ENCODE results near the gene ZDHHC14. TPM values are rescaled to one million over a fixed set of nuclear protein-coding genes. Genes with fewer than 3 reads are reported as not detected.
"Not testable (repeated sequence)": the region's sequence is repeated elsewhere in the genome, so short reads cannot be mapped to it uniquely, and the experiment has no call there.

The ZDHHC14 gene
- total RNA-seq, result 1.1 TPM in 2 replicates
- polyA plus RNA-seq (2012), result 2.0 TPM

- DNase-seq (ENCODE audit: low read depth), result peak; percentile 87
These were observed at the start of gene ZDHHC14 for GRCh38 chr6:157380779-157381561. TSS of gene ZDHHC14 (plus strand) at chr6:157381190.

GRCh38 chr6:157332813-157333212, 48.2 kb upstream of the ZDHHC14 start:
- no peak for DNase-seq (ENCODE audit: low read depth)

GRCh38 chr6:157333537-157333936, 47.5 kb upstream of the ZDHHC14 start:
- no peak for DNase-seq (ENCODE audit: low read depth)

DNA sequence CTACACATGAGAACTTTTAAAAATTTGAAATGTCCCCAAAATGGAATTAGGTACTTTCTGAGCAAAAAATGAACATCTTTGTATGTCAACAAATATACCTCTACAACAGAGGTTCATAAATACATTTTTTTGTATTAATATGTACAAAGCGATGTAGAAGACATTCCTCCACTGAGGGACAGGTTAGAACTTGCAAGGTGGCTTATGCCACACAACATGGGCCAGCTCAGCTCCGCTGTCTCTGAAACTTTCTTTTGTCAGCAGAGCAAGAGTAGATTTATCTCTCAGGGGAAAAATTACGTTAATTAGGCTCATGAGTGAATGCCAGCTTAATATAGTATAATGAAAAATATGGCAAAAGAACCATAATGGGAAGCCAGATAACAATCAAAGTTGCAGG, 47.0 kb upstream of the ZDHHC14 start:
- DNase-seq (ENCODE audit: low read depth), result no peak

GRCh38 chr6:157335829-157336228, 45.2 kb upstream of the ZDHHC14 start:
- DNase-seq (ENCODE audit: low read depth), result peak; percentile 72

GRCh38 chr6:157337276-157337675, 43.7 kb upstream of the ZDHHC14 start:
- not testable (repeated sequence) for DNase-seq (ENCODE audit: low read depth)

DNA sequence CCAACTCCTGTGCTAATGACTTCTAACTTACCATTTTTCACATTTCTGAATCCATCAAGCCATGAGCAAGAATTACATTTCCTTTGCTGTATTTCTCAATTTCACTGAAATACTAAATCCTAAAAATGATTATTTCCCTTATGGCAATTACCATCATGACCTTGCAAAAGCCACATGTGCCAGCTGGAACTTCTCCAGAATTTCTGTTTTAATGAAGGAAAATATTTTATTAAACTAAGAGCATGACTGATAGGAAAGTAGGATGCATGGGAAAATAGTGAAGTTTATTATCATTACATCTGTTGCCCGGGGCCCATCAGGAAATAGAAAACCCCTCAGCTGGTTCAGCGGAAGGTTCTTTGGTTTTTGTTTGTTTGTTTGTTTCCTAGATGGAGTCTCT, 43.2 kb upstream of the ZDHHC14 start:
- DNase-seq (ENCODE audit: low read depth), result no peak

GRCh38 chr6:157339432-157339831, 41.6 kb upstream of the ZDHHC14 start:
- DNase-seq (ENCODE audit: low read depth), result no peak

- DNase-seq (ENCODE audit: low read depth), result no peak
These were observed 37.3 kb upstream of the ZDHHC14 start for GRCh38 chr6:157343732-157344131.

- DNase-seq (ENCODE audit: low read depth), result no peak
These were observed 34.6 kb upstream of the ZDHHC14 start for GRCh38 chr6:157346373-157346772.

- no peak for DNase-seq (ENCODE audit: low read depth)
These were observed 22.7 kb upstream of the ZDHHC14 start for GRCh38 chr6:157358287-157358686.

DNA sequence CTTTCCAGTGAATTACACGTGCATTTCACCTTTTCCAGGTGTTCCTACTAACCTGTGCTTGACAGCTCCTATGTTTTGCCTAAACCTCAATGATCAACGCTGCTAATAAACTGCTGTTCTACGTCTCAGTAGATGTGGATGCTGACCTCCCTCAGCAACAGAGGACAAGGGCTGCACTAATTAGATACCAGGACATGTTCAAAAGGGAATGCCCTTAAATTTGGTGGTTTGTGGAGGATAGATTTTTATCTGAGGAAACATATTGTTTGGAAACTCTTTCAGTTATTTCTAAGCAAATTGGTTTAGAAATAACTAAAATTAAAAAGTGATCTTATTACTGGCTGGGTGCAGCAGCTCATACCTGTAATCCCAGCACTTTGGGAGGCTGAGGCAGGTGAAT, 19.1 kb upstream of the ZDHHC14 start:
- no peak for DNase-seq (ENCODE audit: low read depth)

DNA sequence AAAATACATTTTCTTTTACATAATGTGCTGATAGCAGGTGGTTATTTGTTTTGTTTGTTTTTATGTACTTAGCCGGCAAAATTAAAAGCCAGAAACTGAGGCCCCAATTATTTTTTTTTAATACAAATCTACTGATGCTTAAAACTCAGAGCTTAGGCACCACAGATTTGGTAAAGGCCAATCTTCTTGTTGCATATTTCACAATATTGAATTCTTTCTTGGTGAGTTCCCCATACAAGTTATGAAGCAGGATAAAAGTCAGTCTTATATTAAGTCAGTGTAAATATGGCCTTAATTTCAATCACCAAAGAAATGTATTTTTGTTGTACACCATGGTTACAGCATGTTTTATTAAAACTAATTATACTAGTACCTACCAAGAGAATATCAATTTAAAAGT, 16.3 kb upstream of the ZDHHC14 start:
- DNase-seq (ENCODE audit: low read depth), result no peak

DNA sequence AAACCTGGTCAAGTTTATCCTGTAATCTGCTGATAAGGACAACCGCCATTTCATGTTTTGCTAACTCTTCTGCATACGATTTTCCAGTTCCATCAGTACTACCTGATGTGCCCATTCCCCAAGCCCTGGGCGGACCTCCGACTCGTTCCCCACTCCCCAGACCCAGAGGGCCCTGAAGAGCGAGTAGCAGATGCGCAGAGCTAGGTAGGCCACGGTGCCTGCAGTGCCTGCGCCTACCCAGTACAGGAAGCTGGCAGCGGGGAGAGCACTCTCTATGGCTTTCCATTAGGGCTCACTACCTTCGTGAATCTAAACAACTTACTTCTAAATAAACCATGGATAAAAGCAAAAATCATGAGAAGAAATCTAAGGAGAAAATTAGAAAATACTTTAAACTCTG, 14.3 kb upstream of the ZDHHC14 start:
- DNase-seq (ENCODE audit: low read depth), result no peak

- DNase-seq (ENCODE audit: low read depth), result no peak
These were observed 12.5 kb upstream of the ZDHHC14 start for GRCh38 chr6:157368359-157369049.

DNA sequence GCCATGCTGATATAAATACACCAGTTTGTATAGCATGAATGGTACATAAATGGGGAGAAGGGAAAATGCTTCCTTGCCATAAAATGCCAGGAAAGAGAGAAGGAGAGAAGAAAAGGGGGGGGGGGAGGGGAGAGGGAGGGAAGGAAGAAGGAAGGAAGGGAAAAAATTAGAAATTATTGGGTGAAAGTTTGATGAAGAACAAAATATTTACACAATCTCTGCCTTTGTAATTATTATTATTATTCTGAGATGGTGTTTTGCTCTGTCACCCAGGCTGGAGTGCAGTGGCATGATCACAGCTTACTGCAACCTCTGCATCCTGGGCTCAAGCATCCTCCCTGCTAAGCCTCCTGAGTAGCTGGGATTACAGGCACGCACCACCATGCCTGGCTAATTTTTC, 10.2 kb upstream of the ZDHHC14 start:
- DNase-seq (ENCODE audit: low read depth), result no peak

DNA sequence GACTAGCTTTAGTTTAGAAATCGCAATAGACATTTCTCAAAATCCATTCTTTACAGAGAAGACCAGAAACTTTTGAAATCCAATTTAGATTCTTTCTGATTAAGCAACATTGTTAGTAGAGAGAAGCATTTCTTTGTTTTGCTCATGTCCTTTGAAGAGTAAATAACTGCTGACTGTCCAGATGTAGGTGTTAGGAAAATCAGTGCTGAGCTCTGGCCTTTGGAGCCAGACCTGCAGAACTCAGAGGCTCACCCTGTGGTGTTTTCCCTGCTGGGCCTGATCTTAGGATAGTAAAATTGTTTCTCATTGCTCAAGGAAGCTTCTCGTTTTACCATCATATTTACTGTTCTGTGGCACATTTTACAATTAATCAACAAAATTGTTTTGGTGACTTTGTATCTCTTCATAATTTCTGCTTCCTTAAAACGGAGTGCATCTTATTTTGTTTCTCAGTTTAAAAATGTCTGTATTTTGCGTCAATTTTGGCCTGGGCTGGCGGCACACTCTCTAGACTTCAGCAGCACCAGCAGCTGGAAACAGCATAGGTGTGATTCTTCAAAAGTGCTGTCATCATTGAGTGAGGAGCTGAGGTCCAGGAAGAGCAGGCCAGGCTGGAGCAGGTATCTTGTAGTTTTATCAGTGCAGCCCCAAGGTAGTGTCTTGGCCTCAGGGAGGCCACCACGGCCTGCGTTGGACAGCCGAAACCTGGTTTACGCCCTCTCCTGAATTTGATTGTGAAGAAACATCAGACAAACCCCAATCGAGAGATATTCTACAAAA, 8.3 kb upstream of the ZDHHC14 start:
- no peak for DNase-seq (ENCODE audit: low read depth)

GRCh38 chr6:157374889-157375443, 6.0 kb upstream of the ZDHHC14 start:
- no peak for DNase-seq (ENCODE audit: low read depth)

DNA sequence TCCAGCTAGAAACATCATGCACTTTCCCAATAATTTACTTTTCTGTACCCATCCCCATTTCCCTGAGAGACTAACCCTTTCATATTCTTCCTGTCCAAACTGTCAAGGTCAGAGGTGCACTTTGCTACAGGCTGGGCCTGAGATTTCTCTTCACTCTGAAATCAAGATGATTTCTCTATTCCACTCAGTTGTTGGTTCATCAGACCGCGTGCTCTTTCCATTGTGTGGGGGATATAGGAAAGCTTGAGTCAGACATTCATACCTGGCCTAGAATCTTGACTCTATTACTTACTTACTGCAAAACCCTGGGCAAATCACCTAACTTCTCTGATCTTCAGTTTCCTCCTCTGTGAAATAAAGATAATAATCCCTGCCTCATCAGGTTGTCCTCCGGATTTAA, 4.7 kb upstream of the ZDHHC14 start:
- no peak for DNase-seq (ENCODE audit: low read depth)

DNA sequence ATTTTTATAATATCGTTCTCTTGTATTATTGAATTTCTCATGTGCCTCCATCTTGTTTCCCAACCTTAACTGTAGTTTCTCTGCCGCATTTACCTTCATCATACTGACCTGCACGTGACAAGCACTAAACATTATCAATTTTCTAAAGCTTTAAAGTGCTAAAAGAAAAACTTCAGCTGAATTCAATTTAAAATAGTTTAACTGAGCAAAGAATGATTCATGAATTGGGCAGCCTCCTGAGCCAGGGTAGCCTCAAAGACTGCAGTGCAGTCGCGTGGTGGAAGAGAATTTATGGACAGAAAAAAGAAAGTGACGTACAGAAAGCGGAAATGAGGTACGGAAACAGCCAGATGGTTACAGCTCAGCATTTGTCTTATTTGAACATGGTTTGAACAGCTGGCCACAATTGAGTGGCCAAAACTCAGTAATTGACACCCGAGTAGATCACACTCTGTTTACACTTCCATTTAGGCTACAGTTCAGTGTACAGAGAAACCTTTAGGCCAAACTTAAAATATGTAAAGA, 4.2 kb upstream of the ZDHHC14 start:
- DNase-seq (ENCODE audit: low read depth), result peak; percentile 15

GRCh38 chr6:157379656-157380457, 1.1 kb upstream of the ZDHHC14 start:
- peak; percentile 95 for DNase-seq (ENCODE audit: low read depth)
